Measurements from ENCODE around the gene DENND4B. TPM values are rescaled to one million over a fixed set of nuclear protein-coding genes. Genes with fewer than 3 reads are reported as not detected.
A peak's percentile ranks its signal among the peaks of the same experiment; 100 is the strongest.

The DENND4B gene
- total and polyA plus RNA-seq, 10 of the 15 experiments (the other 5 are each of a cell fraction or from before 2014, with no cell fraction given) = 12.0 to 74.8 (median 22.7) TPM

- no peaks in the 10 kb centered on the region for H3K9me3 ChIP-seq (replicated peaks; ENCODE audit: control insufficient read depth, insufficient read depth, low read length)
- no peak overlapping the region for H3K9ac ChIP-seq (ENCODE audit: control insufficient read depth, insufficient read depth, low read length)
- ChIA-PET POLR2A (no interaction called here), RAD21 (ENCODE audit: unreplicated experiment) (no interaction called here), SMC1A (ENCODE audit: uncharacterized antibody, unreplicated experiment) (no interaction called here), CTCF (no interaction called here)
- no TSS peak for BruUV-seq (replicated peaks)
- intact Hi-C loops (cut with micrococcal nuclease; ENCODE audit: unreplicated experiment) (no loop called here), in situ Hi-C loops (cut with MboI) (no loop called here)
- peaks cover 17 to 23% of the 10 kb centered on the region in 2 experiments; a peak in 3 of 4 replicates for H3K36me3 ChIP-seq (ENCODE audit: control insufficient read depth in 2 of 2, insufficient read depth in 2 of 2, low read length in 1 of 2)
- no peaks in the 10 kb centered on the region for H3K79me2 ChIP-seq (ENCODE audit: control insufficient read depth, insufficient read depth, low read length)
- ATAC-seq = no peak
- H3K27ac ChIP-seq (ENCODE audit: control insufficient read depth, insufficient read depth) = no peak overlapping the region
- TF ChIP-seq CHD2 (IDR thresholded peaks at IDR 0.05; ENCODE audit: borderline replicate concordance, low read depth, low read length) = no peak
- peak; percentile 41; the same call in 1 of the 2 replicates for TF ChIP-seq POLR2A (IDR thresholded peaks at IDR 0.05; ENCODE audit: low read depth, low read length)
- no peaks in the 10 kb centered on the region for H4K20me1 ChIP-seq (ENCODE audit: control insufficient read depth, insufficient read depth)
- H3K4me3 ChIP-seq = no peak overlapping the region
- DNase-seq (ENCODE audit: low read depth, low spot score) = no peak
- FAIRE-seq = no peak
- no peak overlapping the region for H2AFZ ChIP-seq (ENCODE audit: control insufficient read depth, low read depth, low read length)
- H3K27me3 ChIP-seq (replicated peaks in 1 of 2; ENCODE audit: control insufficient read depth in 2 of 2, insufficient read depth in 2 of 2, low read length in 1 of 2) = no peaks in the 10 kb centered on the region
- WGBS (ENCODE audit: insufficient coverage, insufficient replicate concordance, low lambda C conversion rate, missing lambda C conversion rate) = 98% methylated on average over 16 of the region's 18 CpGs
- H3K4me2 ChIP-seq (ENCODE audit: control insufficient read depth, insufficient read depth) = no peak overlapping the region
- peaks cover 18% of the 10 kb centered on the region for H3K4me1 ChIP-seq (ENCODE audit: control insufficient read depth, insufficient read depth, low read length)
Measured at GRCh38 chr1:153932156-153933131, 14.1 kb downstream of the DENND4B start.

GRCh38 chr1:153929981-153930948 lies 16.3 kb downstream of the DENND4B start:
- ChIA-PET SMC1A (ENCODE audit: uncharacterized antibody, unreplicated experiment) (interaction anchor here (0.7 to 1.5 kb wide), 3 partner anchors 11 to 15 kb away, joined by 3 to 4 read pairs (median 3); no protein-coding TSS in a partner anchor), CTCF (interaction anchor here (0.7 to 1.4 kb wide), 2 partner anchors 9 to 21 kb away, joined by 3 to 4 read pairs; no protein-coding TSS in a partner anchor), RAD21 (ENCODE audit: unreplicated experiment) (interaction anchor here (2.8 kb wide), 1 partner anchor 15 kb away, joined by 18 read pairs; the partner anchor contains the start of gene DENND4B), POLR2A (interaction anchor here (0.5 to 1.9 kb wide), 3 partner anchors 9 to 33 kb away, joined by 3 to 8 read pairs (median 3); partner anchors contain the start of gene SLC39A1)
- 87% methylated on average over 14 of the region's 14 CpGs for WGBS (ENCODE audit: insufficient coverage, insufficient replicate concordance, low lambda C conversion rate, missing lambda C conversion rate)
- peaks cover 18% of the 10 kb centered on the region for H3K4me1 ChIP-seq (ENCODE audit: control insufficient read depth, insufficient read depth, low read length)
- peaks cover 5 to 11% of the 10 kb centered on the region in 2 experiments; a peak in 3 of 4 replicates for H3K36me3 ChIP-seq (ENCODE audit: control insufficient read depth in 2 of 2, insufficient read depth in 2 of 2, low read length in 1 of 2)
- no peak for DNase-seq (ENCODE audit: low read depth, low spot score)
- H4K20me1 ChIP-seq (ENCODE audit: control insufficient read depth, insufficient read depth) = no peaks in the 10 kb centered on the region
- H3K27ac ChIP-seq (ENCODE audit: control insufficient read depth, insufficient read depth) = no peak overlapping the region
- in situ Hi-C loops (cut with MboI) = no loop called here
- no peaks in the 10 kb centered on the region for H3K27me3 ChIP-seq (replicated peaks in 1 of 2; ENCODE audit: control insufficient read depth in 2 of 2, insufficient read depth in 2 of 2, low read length in 1 of 2)
- H3K79me2 ChIP-seq (ENCODE audit: control insufficient read depth, insufficient read depth, low read length) = no peaks in the 10 kb centered on the region
- 0 out of 3 replicates have a peak, but pooled peaks have one; percentile 12 for ATAC-seq
- FAIRE-seq = no peak
- TF ChIP-seq HDAC6 (IDR thresholded peaks at IDR 0.05; ENCODE audit: unreplicated experiment) (no peak), POLR2A (IDR thresholded peaks at IDR 0.05; ENCODE audit: low read depth, low read length) (0 out of 2 replicates have a peak, but pooled peaks have one; percentile 50)
- no peak overlapping the region for H3K9ac ChIP-seq (ENCODE audit: control insufficient read depth, insufficient read depth, low read length)
- H3K9me3 ChIP-seq (replicated peaks; ENCODE audit: control insufficient read depth, insufficient read depth, low read length) = no peaks in the 10 kb centered on the region
- BruUV-seq (replicated peaks) = no TSS peak
- H3K4me2 ChIP-seq (ENCODE audit: control insufficient read depth, insufficient read depth) = no peak overlapping the region
- H2AFZ ChIP-seq (ENCODE audit: control insufficient read depth, low read depth, low read length) = no peak overlapping the region
- intact Hi-C loops (cut with micrococcal nuclease; ENCODE audit: unreplicated experiment) = no loop called here
- no peak overlapping the region for H3K4me3 ChIP-seq

Data from GM12878 (cell line).